HepG2 (cell line): ENCODE measurements around the gene CST11. TPM values are rescaled to one million over a fixed set of nuclear protein-coding genes. Genes with fewer than 3 reads are reported as not detected.
A peak's percentile ranks its signal among the peaks of the same experiment; 100 is the strongest.

Experiments used
- FOXA1 ChIP-seq, 2 experiments: fragments of 450-650 bp in 1 of 2; sonication (generic) in 1 of 2; formaldehyde crosslinking in 1 of 2; IDR thresholded peaks; 2 replicates each; pipeline versions ENCODE4 v1.4.0 to v1.6.1; 2016 to 2020; ENCODE audit warnings: missing genetic modification reagents in 1 of 2
- KLF15 ChIP-seq: sonication (generic); formaldehyde crosslinking; IDR thresholded peaks from 2 replicates; pipeline ENCODE4 v1.8.1; 2023; ENCODE audit warnings: borderline replicate concordance, mild to moderate bottlenecking, inconsistent platforms, missing genetic modification reagents, mixed read lengths
- MAFF ChIP-seq: IDR thresholded peaks from 2 replicates; pipeline ENCODE4 v1.6.1; 2011; ENCODE audit warnings: low read depth, low read length, improper control_type of control experiment
- MNT ChIP-seq: fragments of 450-650 bp; IDR thresholded peaks from 2 replicates; pipeline ENCODE4 v1.6.1; 2016
- NKX3-1 ChIP-seq: sonication (generic); formaldehyde crosslinking; IDR thresholded peaks from 2 replicates; pipeline ENCODE4 v1.5.0; 2020; ENCODE audit warnings: missing genetic modification reagents
- PRDM10 ChIP-seq: sonication (generic); formaldehyde crosslinking; IDR thresholded peaks from 2 replicates; pipeline ENCODE4 v1.4.0; 2020; ENCODE audit warnings: low read depth, missing genetic modification reagents
- TBX3 ChIP-seq: fragments of 450-650 bp; IDR thresholded peaks from 2 replicates; pipeline ENCODE4 v1.6.1; 2017; ENCODE audit warnings: antibody characterized with exemption, mild to moderate bottlenecking, inconsistent platforms, borderline replicate concordance
- ZFP36L2 ChIP-seq: sonication (generic); formaldehyde crosslinking; IDR thresholded peaks from 2 replicates; pipeline ENCODE4 v1.4.0; 2020; ENCODE audit warnings: missing genetic modification reagents
- ZNF136 ChIP-seq: sonication (generic); formaldehyde crosslinking; IDR thresholded peaks from 2 replicates; pipeline ENCODE4 v1.8.1; 2022; ENCODE audit warnings: low read depth, mild to moderate bottlenecking, moderate library complexity, missing genetic modification reagents
- ZNF550 ChIP-seq: sonication (generic); formaldehyde crosslinking; IDR thresholded peaks from 2 replicates; pipeline ENCODE4 v1.4.0; 2020; ENCODE audit warnings: mild to moderate bottlenecking, missing genetic modification reagents, borderline replicate concordance
- ZNF552 ChIP-seq: sonication (generic); formaldehyde crosslinking; IDR thresholded peaks from 2 replicates; pipeline ENCODE4 v1.9.0; 2022; ENCODE audit warnings: missing genetic modification reagents, mild to moderate bottlenecking, borderline replicate concordance
- ZNF577 ChIP-seq: sonication (generic); formaldehyde crosslinking; IDR thresholded peaks from 2 replicates; pipeline ENCODE4 v1.4.0; 2020; ENCODE audit warnings: mild to moderate bottlenecking, low read depth, missing genetic modification reagents, borderline replicate concordance
- ZNF772 ChIP-seq: sonication (generic); formaldehyde crosslinking; IDR thresholded peaks from 2 replicates; pipeline ENCODE4 v1.5.0; 2020; ENCODE audit warnings: mild to moderate bottlenecking, missing genetic modification reagents
- polyA plus RNA-seq, 8 experiments: library from polyadenylated mRNA; depleted of rRNA in 3 of 8; stranded (reverse) in 7 of 8; unstranded in 1 of 8; fragments of >200 nt; fragmentation: Illumina TruSeq in 4 of 8; extraction: Trizol in 4 of 8; gene quantifications; 2 replicates each; pipeline versions ENCODE4 v1.2.1 to v1.2.3, GENCODE V29; 2011 to 2016; ENCODE audit warnings: low read depth in 4 of 8, missing spikeins in 1 of 8, mixed read lengths in 1 of 8; ENCODE audit not compliant: insufficient read depth in 1 of 8
- total RNA-seq, 5 experiments: library from RNA; depleted of rRNA; stranded (reverse); fragments of >200 nt; fragmentation: Illumina TruSeq; extraction: Trizol; gene quantifications; 2 replicates each; pipeline ENCODE4 v1.2.3, GENCODE V29; 2016; ENCODE audit warnings: low read depth in 1 of 5
- TF ChIP-seq, protein P1 (sequence below): sonication (generic); formaldehyde crosslinking; IDR thresholded peaks from 2 replicates; pipeline ENCODE4 v1.9.0; 2021; ENCODE audit warnings: missing genetic modification reagents, borderline replicate concordance
- TF ChIP-seq, protein P2 (sequence below): IDR thresholded peaks from 2 replicates; pipeline ENCODE4 v1.6.1; 2016; ENCODE audit warnings: low read depth, missing genetic modification reagents, missing compliant biosample characterization

Gene CST11
- total and polyA plus RNA-seq, 2 of the 13 experiments (the other 11 are each of a cell fraction or from before 2014, with no cell fraction given): not detected

GRCh38 chr20:23476015-23476754 is 23.5 kb upstream of the CST11 start (continued):
- TF ChIP-seq ZNF136 (CRISPR knock-in tag) (no peak), PRDM10 (CRISPR knock-in tag) (no peak), TBX3 (no peak), ZFP36L2 (no peak), MAFF (no peak), ZNF550 (CRISPR knock-in tag) (no peak), KLF15 (no peak), MNT (peak; percentile 81), ZNF772 (CRISPR knock-in tag) (no peak), NKX3-1 (CRISPR knock-in tag) (no peak), ZNF577 (CRISPR knock-in tag) (no peak), ZNF552 (CRISPR knock-in tag) (no peak), FOXA1 (IDR thresholded peaks at IDR 0.05) (peak; percentile 53), FOXA1 (CRISPR knock-in tag; IDR thresholded peaks at IDR 0.05) (no peak)
- TF ChIP-seq, protein P1, sequence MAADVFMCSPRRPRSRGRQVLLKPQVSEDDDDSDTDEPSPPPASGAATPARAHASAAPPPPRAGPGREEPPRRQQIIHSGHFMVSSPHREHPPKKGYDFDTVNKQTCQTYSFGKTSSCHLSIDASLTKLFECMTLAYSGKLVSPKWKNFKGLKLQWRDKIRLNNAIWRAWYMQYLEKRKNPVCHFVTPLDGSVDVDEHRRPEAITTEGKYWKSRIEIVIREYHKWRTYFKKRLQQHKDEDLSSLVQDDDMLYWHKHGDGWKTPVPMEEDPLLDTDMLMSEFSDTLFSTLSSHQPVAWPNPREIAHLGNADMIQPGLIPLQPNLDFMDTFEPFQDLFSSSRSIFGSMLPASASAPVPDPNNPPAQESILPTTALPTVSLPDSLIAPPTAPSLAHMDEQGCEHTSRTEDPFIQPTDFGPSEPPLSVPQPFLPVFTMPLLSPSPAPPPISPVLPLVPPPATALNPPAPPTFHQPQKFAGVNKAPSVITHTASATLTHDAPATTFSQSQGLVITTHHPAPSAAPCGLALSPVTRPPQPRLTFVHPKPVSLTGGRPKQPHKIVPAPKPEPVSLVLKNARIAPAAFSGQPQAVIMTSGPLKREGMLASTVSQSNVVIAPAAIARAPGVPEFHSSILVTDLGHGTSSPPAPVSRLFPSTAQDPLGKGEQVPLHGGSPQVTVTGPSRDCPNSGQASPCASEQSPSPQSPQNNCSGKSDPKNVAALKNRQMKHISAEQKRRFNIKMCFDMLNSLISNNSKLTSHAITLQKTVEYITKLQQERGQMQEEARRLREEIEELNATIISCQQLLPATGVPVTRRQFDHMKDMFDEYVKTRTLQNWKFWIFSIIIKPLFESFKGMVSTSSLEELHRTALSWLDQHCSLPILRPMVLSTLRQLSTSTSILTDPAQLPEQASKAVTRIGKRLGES: no peak
- TF ChIP-seq, protein P2, sequence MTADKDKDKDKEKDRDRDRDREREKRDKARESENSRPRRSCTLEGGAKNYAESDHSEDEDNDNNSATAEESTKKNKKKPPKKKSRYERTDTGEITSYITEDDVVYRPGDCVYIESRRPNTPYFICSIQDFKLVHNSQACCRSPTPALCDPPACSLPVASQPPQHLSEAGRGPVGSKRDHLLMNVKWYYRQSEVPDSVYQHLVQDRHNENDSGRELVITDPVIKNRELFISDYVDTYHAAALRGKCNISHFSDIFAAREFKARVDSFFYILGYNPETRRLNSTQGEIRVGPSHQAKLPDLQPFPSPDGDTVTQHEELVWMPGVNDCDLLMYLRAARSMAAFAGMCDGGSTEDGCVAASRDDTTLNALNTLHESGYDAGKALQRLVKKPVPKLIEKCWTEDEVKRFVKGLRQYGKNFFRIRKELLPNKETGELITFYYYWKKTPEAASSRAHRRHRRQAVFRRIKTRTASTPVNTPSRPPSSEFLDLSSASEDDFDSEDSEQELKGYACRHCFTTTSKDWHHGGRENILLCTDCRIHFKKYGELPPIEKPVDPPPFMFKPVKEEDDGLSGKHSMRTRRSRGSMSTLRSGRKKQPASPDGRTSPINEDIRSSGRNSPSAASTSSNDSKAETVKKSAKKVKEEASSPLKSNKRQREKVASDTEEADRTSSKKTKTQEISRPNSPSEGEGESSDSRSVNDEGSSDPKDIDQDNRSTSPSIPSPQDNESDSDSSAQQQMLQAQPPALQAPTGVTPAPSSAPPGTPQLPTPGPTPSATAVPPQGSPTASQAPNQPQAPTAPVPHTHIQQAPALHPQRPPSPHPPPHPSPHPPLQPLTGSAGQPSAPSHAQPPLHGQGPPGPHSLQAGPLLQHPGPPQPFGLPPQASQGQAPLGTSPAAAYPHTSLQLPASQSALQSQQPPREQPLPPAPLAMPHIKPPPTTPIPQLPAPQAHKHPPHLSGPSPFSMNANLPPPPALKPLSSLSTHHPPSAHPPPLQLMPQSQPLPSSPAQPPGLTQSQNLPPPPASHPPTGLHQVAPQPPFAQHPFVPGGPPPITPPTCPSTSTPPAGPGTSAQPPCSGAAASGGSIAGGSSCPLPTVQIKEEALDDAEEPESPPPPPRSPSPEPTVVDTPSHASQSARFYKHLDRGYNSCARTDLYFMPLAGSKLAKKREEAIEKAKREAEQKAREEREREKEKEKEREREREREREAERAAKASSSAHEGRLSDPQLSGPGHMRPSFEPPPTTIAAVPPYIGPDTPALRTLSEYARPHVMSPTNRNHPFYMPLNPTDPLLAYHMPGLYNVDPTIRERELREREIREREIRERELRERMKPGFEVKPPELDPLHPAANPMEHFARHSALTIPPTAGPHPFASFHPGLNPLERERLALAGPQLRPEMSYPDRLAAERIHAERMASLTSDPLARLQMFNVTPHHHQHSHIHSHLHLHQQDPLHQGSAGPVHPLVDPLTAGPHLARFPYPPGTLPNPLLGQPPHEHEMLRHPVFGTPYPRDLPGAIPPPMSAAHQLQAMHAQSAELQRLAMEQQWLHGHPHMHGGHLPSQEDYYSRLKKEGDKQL: no peak
